Measurements from ENCODE around the gene DYRK1A. TPM values are rescaled to one million over a fixed set of nuclear protein-coding genes. Genes with fewer than 3 reads are reported as not detected.

The DYRK1A gene
- total and polyA plus RNA-seq, 7 donors = 21.5 to 105 (median 79.9) TPM

DNA sequence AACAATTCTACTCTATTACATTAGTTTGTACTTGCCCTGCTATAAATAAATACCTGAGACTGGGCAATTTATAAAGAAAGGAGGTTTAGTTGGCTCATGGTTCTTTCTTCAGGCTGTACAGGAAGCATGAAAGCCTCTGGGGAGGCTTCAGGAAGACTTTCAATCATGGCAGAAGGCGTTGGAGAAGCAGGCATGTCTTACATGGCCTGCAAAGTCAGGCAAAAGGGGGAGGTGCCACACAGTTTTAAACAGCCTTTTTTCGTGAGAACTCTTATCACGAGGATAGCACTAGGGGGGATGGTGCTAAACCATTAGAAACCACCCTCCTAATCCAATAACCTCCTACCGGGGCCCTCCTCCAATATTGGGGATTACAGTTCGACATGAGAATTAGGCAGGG, 102.9 kb downstream of the DYRK1A start:
- H3K4me3 ChIP-seq = no peak overlapping the region
- peaks cover 48% of the 10 kb centered on the region for H3K4me1 ChIP-seq
- peaks cover 0 to 8% of the 10 kb centered on the region in 2 donors for H3K36me3 ChIP-seq (ENCODE audit: insufficient read depth in 1 of 2, low read depth in 1 of 2)
- peak overlapping the region; percentile 12 for H3K27ac ChIP-seq
- ATAC-seq = no peak
- TF ChIP-seq, protein P1, sequence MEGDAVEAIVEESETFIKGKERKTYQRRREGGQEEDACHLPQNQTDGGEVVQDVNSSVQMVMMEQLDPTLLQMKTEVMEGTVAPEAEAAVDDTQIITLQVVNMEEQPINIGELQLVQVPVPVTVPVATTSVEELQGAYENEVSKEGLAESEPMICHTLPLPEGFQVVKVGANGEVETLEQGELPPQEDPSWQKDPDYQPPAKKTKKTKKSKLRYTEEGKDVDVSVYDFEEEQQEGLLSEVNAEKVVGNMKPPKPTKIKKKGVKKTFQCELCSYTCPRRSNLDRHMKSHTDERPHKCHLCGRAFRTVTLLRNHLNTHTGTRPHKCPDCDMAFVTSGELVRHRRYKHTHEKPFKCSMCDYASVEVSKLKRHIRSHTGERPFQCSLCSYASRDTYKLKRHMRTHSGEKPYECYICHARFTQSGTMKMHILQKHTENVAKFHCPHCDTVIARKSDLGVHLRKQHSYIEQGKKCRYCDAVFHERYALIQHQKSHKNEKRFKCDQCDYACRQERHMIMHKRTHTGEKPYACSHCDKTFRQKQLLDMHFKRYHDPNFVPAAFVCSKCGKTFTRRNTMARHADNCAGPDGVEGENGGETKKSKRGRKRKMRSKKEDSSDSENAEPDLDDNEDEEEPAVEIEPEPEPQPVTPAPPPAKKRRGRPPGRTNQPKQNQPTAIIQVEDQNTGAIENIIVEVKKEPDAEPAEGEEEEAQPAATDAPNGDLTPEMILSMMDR (IDR thresholded peaks at IDR 0.05) = no peak
- WGBS, 3 donors = 88 to 90% (median 90%) methylated on average over 5 of the region's 5 CpGs
- H3K9me3 ChIP-seq = no peaks in the 10 kb centered on the region
- intact Hi-C loops (cut with DNase I) = loop anchor here (10.0 kb wide), 2 partner anchors 215 to 285 kb away; no protein-coding TSS in a partner anchor
- H3K27me3 ChIP-seq (ENCODE audit: insufficient read depth in 3 of 3, low read length in 2 of 3) = no peaks in the 10 kb centered on the region
- no peak for DNase-seq

DNA sequence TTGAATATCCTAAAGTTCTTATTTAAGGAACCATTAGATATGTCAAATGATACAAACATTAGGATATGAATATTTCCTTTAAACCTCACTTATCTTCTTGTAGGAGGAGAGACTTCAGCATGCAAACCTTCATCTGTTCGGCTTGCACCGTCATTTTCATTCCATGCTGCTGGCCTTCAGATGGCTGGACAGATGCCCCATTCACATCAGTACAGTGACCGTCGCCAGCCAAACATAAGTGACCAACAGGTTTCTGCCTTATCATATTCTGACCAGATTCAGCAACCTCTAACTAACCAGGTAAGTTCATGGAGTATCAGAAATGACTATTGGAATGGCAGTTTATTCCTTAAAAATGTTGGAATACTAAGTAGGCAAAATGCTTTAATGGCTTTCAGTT, 106.0 kb downstream of the DYRK1A start:
- Histone ChIP-seq H3K4me3 (no peak overlapping the region), H3K27me3 (ENCODE audit: insufficient read depth in 3 of 3, low read length in 2 of 3) (no peaks in the 10 kb centered on the region), H3K9me3 (no peaks in the 10 kb centered on the region), H3K27ac (peak overlapping the region; percentile 34), H3K36me3 (ENCODE audit: insufficient read depth in 1 of 2, low read depth in 1 of 2) (peaks cover 0 to 8% of the 10 kb centered on the region in 2 donors), H3K4me1 (peaks cover 72% of the 10 kb centered on the region)
- intact Hi-C loops (cut with DNase I) = loop anchor here in 1 of 2 donors (5.0 kb wide), 1 partner anchor 215 kb away; no protein-coding TSS in a partner anchor
- DNase-seq (no peak), ATAC-seq (peak in 3 of 4 donors; percentile 43 to 67 (median 62))
- 29 to 46% (median 32%) methylated on average over 4 of the region's 4 CpGs for WGBS, 3 donors
- TF ChIP-seq, protein P1 (IDR thresholded peaks at IDR 0.05) = no peak

DNA sequence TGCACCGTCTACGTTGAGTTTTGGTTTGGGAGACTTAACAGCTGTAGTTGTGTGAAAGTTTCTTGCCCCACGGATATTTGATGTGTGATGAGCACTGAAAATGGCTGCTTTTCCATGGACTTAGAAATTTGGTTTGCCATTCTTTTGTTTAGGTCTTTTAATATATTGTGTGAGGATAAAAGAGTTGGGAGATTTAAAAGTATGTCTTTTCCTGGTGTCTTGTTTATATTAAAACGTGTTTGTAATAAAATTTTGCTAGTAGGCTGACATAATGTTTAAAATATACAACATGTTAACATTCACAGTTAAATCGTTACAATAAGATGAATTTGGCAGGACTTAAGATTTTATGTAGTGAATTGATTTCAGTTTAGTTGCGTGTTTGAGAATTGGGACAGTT, 106.9 kb downstream of the DYRK1A start:
- Histone ChIP-seq H3K9me3 (no peaks in the 10 kb centered on the region), H3K4me3 (no peak overlapping the region), H3K4me1 (peaks cover 80% of the 10 kb centered on the region), H3K27ac (peak overlapping the region; percentile 38), H3K36me3 (ENCODE audit: insufficient read depth in 1 of 2, low read depth in 1 of 2) (peaks cover 0 to 8% of the 10 kb centered on the region in 2 donors), H3K27me3 (ENCODE audit: insufficient read depth in 3 of 3, low read length in 2 of 3) (no peaks in the 10 kb centered on the region)
- no peak for DNase-seq
- TF ChIP-seq, protein P1 (IDR thresholded peaks at IDR 0.05) = no peak
- no peak for ATAC-seq
- WGBS, 3 donors = 70 to 84% (median 84%) methylated on average over 6 of the region's 6 CpGs
- intact Hi-C loops (cut with DNase I) = loop anchor here in 1 of 2 donors (5.0 kb wide), 1 partner anchor 216 kb away; no protein-coding TSS in a partner anchor

DNA sequence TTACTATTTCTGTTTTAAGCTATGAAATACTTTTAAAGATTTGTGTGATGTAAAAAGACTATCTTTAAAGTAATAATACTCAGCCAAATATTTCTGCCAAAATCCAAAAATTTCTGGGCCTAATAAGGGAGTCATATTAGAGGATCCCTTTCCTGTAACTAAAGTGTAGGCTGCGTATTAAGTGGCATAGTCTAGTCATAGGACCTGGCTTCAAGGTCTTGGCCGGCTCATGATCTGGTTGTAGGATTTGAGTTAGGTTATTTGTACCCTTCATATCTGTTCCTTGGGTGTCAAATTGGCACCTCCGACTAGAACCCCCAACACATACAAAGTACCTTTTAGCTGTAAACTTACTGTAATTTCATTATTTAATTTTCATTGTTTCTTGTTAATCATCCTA, 107.8 kb downstream of the DYRK1A start:
- Histone ChIP-seq H3K27ac (peak overlapping the region; percentile 38), H3K36me3 (ENCODE audit: insufficient read depth in 1 of 2, low read depth in 1 of 2) (peaks cover 0 to 8% of the 10 kb centered on the region in 2 donors), H3K9me3 (no peaks in the 10 kb centered on the region), H3K4me3 (no peak overlapping the region), H3K4me1 (peaks cover 80% of the 10 kb centered on the region), H3K27me3 (ENCODE audit: insufficient read depth in 3 of 3, low read length in 2 of 3) (no peaks in the 10 kb centered on the region)
- no peak for DNase-seq
- TF ChIP-seq, protein P1 (IDR thresholded peaks at IDR 0.05) = no peak
- intact Hi-C loops (cut with DNase I) = loop anchor here in 1 of 2 donors (5.0 kb wide), 1 partner anchor 217 kb away; no protein-coding TSS in a partner anchor
- ATAC-seq = peak in 3 of 4 donors; percentile 60 to 63 (median 62)
- WGBS, 3 donors = 43 to 77% (median 44%) methylated on average over 3 of the region's 3 CpGs

Data from psoas muscle (tissue), 8 donors.